ENCODE results near the gene PRRT1B.

- TF ChIP-seq EZH2 (IDR thresholded peaks at IDR 0.05; ENCODE audit: borderline replicate concordance, low read length) (no peak), CTCF (IDR thresholded peaks at IDR 0.05; ENCODE audit: low read length) (no peak)
Observed at GRCh38 chr9:131578021-131578420, 32.7 kb downstream of the PRRT1B start.

All from OCI-LY1 (cell line).